Measurements from ENCODE around the gene ONECUT3.
"Not testable (repeated sequence)": the region's sequence is repeated elsewhere in the genome, so short reads cannot be mapped to it uniquely, and the experiment has no call there.

DNA sequence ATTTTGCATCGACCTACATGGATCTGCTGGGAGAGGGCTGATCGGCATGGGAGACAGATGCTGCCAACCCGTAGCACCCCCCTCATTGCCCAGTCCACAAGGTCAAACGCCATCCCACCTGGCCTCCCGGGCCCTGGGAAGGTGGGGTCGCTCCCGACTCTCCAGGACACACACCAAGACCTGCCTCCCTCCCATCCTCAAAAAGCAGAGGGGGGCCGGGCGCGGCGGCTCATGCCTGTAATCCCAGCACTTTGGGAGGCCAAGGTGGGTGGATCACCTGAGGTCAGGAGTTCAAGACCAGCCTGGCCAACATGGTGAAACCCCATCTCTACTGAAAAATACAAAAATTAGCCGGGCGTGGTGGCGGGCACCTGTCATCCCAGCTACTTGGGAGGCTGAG is 46.7 kb upstream of the ONECUT3 start:
- not testable (repeated sequence) for TF ChIP-seq ZNF138 (CRISPR knock-in tag; conservative IDR thresholded peaks at IDR 0.05); TEAD4 (CRISPR knock-in tag; IDR thresholded peaks at IDR 0.05); NR1H2 (CRISPR knock-in tag; IDR thresholded peaks at IDR 0.05); ESRRA (CRISPR knock-in tag; IDR thresholded peaks at IDR 0.05; ENCODE audit: borderline replicate concordance)
- TF ChIP-seq, protein P1, sequence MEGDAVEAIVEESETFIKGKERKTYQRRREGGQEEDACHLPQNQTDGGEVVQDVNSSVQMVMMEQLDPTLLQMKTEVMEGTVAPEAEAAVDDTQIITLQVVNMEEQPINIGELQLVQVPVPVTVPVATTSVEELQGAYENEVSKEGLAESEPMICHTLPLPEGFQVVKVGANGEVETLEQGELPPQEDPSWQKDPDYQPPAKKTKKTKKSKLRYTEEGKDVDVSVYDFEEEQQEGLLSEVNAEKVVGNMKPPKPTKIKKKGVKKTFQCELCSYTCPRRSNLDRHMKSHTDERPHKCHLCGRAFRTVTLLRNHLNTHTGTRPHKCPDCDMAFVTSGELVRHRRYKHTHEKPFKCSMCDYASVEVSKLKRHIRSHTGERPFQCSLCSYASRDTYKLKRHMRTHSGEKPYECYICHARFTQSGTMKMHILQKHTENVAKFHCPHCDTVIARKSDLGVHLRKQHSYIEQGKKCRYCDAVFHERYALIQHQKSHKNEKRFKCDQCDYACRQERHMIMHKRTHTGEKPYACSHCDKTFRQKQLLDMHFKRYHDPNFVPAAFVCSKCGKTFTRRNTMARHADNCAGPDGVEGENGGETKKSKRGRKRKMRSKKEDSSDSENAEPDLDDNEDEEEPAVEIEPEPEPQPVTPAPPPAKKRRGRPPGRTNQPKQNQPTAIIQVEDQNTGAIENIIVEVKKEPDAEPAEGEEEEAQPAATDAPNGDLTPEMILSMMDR (IDR thresholded peaks at IDR 0.05), result not testable (repeated sequence)
- TF ChIP-seq, protein P2, sequence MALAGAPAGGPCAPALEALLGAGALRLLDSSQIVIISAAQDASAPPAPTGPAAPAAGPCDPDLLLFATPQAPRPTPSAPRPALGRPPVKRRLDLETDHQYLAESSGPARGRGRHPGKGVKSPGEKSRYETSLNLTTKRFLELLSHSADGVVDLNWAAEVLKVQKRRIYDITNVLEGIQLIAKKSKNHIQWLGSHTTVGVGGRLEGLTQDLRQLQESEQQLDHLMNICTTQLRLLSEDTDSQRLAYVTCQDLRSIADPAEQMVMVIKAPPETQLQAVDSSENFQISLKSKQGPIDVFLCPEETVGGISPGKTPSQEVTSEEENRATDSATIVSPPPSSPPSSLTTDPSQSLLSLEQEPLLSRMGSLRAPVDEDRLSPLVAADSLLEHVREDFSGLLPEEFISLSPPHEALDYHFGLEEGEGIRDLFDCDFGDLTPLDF (CRISPR knock-in tag; IDR thresholded peaks at IDR 0.05), result not testable (repeated sequence)
- TF ChIP-seq, protein P3, sequence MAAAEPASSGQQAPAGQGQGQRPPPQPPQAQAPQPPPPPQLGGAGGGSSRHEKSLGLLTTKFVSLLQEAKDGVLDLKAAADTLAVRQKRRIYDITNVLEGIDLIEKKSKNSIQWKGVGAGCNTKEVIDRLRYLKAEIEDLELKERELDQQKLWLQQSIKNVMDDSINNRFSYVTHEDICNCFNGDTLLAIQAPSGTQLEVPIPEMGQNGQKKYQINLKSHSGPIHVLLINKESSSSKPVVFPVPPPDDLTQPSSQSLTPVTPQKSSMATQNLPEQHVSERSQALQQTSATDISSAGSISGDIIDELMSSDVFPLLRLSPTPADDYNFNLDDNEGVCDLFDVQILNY (CRISPR knock-in tag; IDR thresholded peaks at IDR 0.05), result not testable (repeated sequence)
- TF ChIP-seq, protein P4, sequence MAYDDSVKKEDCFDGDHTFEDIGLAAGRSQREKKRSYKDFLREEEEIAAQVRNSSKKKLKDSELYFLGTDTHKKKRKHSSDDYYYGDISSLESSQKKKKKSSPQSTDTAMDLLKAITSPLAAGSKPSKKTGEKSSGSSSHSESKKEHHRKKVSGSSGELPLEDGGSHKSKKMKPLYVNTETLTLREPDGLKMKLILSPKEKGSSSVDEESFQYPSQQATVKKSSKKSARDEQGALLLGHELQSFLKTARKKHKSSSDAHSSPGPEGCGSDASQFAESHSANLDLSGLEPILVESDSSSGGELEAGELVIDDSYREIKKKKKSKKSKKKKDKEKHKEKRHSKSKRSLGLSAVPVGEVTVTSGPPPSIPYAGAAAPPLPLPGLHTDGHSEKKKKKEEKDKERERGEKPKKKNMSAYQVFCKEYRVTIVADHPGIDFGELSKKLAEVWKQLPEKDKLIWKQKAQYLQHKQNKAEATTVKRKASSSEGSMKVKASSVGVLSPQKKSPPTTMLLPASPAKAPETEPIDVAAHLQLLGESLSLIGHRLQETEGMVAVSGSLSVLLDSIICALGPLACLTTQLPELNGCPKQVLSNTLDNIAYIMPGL (CRISPR knock-in tag; IDR thresholded peaks at IDR 0.05), result not testable (repeated sequence)
- TF ChIP-seq, protein P5, sequence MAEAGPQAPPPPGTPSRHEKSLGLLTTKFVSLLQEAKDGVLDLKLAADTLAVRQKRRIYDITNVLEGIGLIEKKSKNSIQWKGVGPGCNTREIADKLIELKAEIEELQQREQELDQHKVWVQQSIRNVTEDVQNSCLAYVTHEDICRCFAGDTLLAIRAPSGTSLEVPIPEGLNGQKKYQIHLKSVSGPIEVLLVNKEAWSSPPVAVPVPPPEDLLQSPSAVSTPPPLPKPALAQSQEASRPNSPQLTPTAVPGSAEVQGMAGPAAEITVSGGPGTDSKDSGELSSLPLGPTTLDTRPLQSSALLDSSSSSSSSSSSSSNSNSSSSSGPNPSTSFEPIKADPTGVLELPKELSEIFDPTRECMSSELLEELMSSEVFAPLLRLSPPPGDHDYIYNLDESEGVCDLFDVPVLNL (CRISPR knock-in tag; IDR thresholded peaks at IDR 0.05; ENCODE audit: borderline replicate concordance, low read depth), result not testable (repeated sequence)
- TF ChIP-seq, protein P6, sequence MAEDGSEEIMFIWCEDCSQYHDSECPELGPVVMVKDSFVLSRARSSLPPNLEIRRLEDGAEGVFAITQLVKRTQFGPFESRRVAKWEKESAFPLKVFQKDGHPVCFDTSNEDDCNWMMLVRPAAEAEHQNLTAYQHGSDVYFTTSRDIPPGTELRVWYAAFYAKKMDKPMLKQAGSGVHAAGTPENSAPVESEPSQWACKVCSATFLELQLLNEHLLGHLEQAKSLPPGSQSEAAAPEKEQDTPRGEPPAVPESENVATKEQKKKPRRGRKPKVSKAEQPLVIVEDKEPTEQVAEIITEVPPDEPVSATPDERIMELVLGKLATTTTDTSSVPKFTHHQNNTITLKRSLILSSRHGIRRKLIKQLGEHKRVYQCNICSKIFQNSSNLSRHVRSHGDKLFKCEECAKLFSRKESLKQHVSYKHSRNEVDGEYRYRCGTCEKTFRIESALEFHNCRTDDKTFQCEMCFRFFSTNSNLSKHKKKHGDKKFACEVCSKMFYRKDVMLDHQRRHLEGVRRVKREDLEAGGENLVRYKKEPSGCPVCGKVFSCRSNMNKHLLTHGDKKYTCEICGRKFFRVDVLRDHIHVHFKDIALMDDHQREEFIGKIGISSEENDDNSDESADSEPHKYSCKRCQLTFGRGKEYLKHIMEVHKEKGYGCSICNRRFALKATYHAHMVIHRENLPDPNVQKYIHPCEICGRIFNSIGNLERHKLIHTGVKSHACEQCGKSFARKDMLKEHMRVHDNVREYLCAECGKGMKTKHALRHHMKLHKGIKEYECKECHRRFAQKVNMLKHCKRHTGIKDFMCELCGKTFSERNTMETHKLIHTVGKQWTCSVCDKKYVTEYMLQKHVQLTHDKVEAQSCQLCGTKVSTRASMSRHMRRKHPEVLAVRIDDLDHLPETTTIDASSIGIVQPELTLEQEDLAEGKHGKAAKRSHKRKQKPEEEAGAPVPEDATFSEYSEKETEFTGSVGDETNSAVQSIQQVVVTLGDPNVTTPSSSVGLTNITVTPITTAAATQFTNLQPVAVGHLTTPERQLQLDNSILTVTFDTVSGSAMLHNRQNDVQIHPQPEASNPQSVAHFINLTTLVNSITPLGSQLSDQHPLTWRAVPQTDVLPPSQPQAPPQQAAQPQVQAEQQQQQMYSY (CRISPR knock-in tag; IDR thresholded peaks at IDR 0.05), result not testable (repeated sequence)
- TF ChIP-seq, protein P7, sequence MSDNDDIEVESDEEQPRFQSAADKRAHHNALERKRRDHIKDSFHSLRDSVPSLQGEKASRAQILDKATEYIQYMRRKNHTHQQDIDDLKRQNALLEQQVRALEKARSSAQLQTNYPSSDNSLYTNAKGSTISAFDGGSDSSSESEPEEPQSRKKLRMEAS (CRISPR knock-in tag; IDR thresholded peaks at IDR 0.05), result not testable (repeated sequence)

Data from WTC11 (cell line).